Measurements from ENCODE around the gene YBX2. TPM values are rescaled to one million over a fixed set of nuclear protein-coding genes. Genes with fewer than 3 reads are reported as not detected.

The YBX2 gene
- total and polyA plus RNA-seq, 8 donors = 0.37 to 2.5 (median 1.5) TPM

DNA sequence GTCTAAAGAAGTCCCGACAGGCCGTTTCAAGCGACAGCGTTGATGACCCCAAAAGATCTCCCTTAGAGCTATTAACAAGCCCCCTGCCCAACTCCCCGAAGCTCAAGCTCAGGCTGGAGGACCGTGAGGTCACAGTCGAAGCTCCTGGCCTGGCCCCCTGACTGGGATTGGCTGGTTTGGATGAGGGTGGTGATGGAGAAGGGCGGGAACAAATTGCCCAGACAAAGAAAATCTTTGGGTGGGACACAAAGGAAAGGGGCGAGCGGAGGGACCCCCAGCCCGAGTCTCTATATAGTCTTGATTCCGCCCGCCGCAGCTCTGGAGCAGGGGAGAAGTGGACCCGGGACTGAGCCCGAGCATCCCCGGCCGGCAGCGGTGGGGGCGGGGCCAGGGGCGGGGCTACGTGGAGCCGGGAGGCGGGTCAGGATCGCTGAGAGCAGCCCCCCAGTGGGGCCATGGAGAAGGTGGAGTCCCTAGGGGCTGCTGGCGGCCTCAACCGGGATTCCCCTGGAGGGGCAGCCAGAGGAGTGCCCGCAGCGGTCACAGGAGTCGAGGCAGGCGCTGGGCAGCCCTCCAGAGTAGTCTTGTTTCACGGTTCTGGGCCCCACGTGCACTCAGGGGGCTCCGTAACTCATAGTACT is 35.7 kb upstream of the YBX2 start:
- peaks cover 3 to 28% of the 10 kb centered on the region in 2 donors for H3K4me1 ChIP-seq
- H3K36me3 ChIP-seq = peaks cover 0 to 19% of the 10 kb centered on the region in 2 donors
- intact Hi-C loops (cut with DNase I) = no loop called here

DNA sequence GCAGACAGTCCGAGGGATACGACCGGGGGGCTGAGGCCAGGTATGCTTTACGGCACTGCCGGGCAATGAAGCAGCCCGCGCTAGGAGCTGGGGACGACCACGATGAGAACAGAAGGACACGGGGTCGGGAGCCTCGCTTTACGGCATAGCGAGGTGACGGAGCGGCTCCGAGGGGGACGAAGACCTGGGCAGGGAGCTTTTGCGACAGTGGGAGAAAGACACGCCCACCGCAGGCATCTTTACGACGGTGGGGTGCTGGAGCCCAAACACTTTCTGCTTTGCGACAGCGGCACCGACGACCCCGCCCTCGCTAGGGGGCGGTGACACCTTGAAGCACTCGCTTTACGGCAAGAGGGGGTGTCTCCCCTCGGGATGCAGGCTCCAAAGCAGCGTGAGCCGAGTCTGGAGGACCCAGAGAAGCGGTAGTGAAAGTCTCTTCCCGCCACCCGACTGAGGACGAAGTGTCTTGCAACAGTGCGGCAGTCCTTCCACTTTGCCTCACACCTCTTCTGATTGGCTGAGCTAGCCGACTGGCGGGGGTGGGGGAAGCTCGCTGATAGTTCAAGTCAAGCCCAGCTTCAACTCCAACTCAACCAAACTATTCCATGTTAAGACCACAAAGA is 35.0 kb upstream of the YBX2 start:
- Histone ChIP-seq H3K36me3 (peaks cover 0 to 25% of the 10 kb centered on the region in 2 donors), H3K9me3 (no peaks in the 10 kb centered on the region), H3K27ac (peak overlapping the region; percentile 90 to 93), H3K27me3 (peaks cover 0 to 8% of the 10 kb centered on the region in 2 donors), H3K4me1 (peaks cover 3 to 28% of the 10 kb centered on the region in 2 donors), H3K4me3 (peak overlapping the region; percentile 88 to 95)
- TF ChIP-seq, protein P1, sequence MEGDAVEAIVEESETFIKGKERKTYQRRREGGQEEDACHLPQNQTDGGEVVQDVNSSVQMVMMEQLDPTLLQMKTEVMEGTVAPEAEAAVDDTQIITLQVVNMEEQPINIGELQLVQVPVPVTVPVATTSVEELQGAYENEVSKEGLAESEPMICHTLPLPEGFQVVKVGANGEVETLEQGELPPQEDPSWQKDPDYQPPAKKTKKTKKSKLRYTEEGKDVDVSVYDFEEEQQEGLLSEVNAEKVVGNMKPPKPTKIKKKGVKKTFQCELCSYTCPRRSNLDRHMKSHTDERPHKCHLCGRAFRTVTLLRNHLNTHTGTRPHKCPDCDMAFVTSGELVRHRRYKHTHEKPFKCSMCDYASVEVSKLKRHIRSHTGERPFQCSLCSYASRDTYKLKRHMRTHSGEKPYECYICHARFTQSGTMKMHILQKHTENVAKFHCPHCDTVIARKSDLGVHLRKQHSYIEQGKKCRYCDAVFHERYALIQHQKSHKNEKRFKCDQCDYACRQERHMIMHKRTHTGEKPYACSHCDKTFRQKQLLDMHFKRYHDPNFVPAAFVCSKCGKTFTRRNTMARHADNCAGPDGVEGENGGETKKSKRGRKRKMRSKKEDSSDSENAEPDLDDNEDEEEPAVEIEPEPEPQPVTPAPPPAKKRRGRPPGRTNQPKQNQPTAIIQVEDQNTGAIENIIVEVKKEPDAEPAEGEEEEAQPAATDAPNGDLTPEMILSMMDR (IDR thresholded peaks at IDR 0.05) = no peak
- ATAC-seq (peak; percentile 92), DNase-seq (peak; percentile 97 to 99 (median 98))
- intact Hi-C loops (cut with DNase I) = no loop called here

More for the DNA sequence above, 35.7 kb upstream of the YBX2 start:
- Histone ChIP-seq H3K4me3 (peak overlapping the region; percentile 88 to 95), H3K9me3 (no peaks in the 10 kb centered on the region), H3K27me3 (peaks cover 0 to 8% of the 10 kb centered on the region in 2 donors), H3K27ac (peak overlapping the region; percentile 90 to 93)
- TF ChIP-seq, protein P1 (IDR thresholded peaks at IDR 0.05) = no peak
- ATAC-seq = peak; percentile 77
- DNase-seq = peak in 3 of 4 donors; percentile 80 to 93 (median 86)

DNA sequence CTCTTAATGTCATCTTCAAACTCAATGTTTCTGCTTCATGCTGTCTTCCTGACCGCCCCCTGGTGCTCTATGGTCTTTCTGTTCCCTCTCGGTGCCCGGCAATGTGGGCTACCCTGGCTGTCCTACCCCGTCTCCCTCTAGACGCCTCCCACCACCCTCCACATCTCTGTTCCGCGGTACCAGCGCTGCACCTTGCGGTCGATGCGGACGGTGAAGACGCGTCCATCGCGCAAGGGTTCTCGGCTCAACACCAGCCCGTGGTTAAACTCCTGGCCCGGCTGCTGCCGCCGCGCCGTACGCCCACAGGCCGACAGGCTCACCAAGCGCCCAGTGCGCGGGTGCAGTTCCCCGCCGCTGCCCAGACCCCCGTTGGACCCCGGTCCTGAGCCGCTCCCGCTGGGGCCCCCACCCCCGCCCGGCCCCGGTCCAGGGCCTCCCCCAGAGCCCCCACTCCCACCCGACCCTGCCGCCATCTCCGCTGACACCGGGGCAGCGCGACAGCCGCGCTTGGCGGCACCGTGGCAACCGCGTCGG is 34.5 kb upstream of the YBX2 start, which contains the start of gene NEURL4:
Gene NEURL4, minus strand, starts transcription at position 496 of the 534 bp plus-strand sequence. Its CDS starts 23 bp downstream, at position 473.
- intact Hi-C loops (cut with DNase I) = no loop called here
- Histone ChIP-seq H3K36me3 (peaks cover 0 to 29% of the 10 kb centered on the region in 2 donors), H3K4me1 (peaks cover 3 to 28% of the 10 kb centered on the region in 2 donors), H3K27ac (peak within 1 kb of the TSS; percentile 90 to 93), H3K27me3 (peaks cover 0 to 7% of the 10 kb centered on the region in 2 donors), H3K9me3 (no peaks in the 10 kb centered on the region), H3K4me3 (peak within 1 kb of the TSS; percentile 88 to 95)
- ATAC-seq (no peak), DNase-seq (no peak)
- TF ChIP-seq, protein P1 (IDR thresholded peaks at IDR 0.05) = no peak

DNA sequence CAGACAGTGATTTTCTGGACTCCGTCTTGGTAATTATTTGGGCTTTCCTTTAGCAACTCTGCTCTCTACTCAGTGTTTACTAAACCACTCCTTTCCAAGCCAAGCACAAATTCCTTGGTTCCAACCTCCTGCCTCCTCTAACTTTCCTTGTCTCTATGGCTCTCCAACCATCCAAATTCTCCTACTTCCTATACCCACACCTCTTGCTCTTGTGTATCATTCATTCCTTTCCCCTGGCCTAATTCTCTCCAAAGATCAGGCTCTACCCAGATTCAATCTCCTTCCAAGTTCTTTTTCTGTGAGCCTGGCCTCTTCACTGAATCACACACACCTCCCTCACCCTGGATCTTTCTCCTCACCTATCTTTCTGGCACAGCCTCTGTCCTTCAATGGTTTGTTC is 33.6 kb upstream of the YBX2 start:
- ATAC-seq (no peak), DNase-seq (no peak)
- intact Hi-C loops (cut with DNase I) = no loop called here
- H3K36me3 ChIP-seq = peaks cover 0 to 38% of the 10 kb centered on the region in 2 donors
- no peaks in the 10 kb centered on the region for H3K9me3 ChIP-seq
- TF ChIP-seq, protein P1 (IDR thresholded peaks at IDR 0.05) = no peak
- peak overlapping the region in 1 of 2 donors; percentile 95 for H3K4me3 ChIP-seq
- no peaks in the 10 kb centered on the region for H3K27me3 ChIP-seq
- peaks cover 3 to 28% of the 10 kb centered on the region in 2 donors for H3K4me1 ChIP-seq
- H3K27ac ChIP-seq = no peak overlapping the region

DNA sequence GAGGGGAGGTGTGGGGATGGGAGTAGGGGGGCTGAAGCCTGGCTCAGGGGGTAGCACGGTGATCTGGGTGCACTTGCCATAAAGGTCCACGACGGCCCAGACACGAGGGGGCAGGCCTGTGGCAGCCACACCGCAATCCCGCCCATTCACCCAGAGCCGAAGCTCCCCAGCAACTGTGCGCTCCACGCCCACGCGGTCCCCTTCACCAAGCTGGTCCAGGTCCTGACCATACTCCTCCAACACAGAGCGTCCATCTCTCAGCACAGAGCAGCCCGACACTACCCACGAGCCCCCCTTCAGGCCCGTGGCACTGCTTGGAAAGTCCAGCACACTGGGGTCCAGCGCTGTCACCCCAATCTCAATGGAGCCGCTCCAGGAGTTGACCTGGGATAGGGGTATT is 33.1 kb upstream of the YBX2 start:
- DNase-seq = no peak
- TF ChIP-seq, protein P1 (IDR thresholded peaks at IDR 0.05) = no peak
- no peaks in the 10 kb centered on the region for H3K27me3 ChIP-seq
- no peak overlapping the region for H3K4me3 ChIP-seq
- ATAC-seq = no peak
- peaks cover 3 to 28% of the 10 kb centered on the region in 2 donors for H3K4me1 ChIP-seq
- intact Hi-C loops (cut with DNase I) = no loop called here
- peaks cover 0 to 43% of the 10 kb centered on the region in 2 donors for H3K36me3 ChIP-seq
- H3K27ac ChIP-seq = no peak overlapping the region
- no peaks in the 10 kb centered on the region for H3K9me3 ChIP-seq

Data from left lung (tissue), 10 donors.